ENCODE results near the gene LATS2.
"Not testable (repeated sequence)": the region's sequence is repeated elsewhere in the genome, so short reads cannot be mapped to it uniquely, and the experiment has no call there.

The LATS2 gene

DNA sequence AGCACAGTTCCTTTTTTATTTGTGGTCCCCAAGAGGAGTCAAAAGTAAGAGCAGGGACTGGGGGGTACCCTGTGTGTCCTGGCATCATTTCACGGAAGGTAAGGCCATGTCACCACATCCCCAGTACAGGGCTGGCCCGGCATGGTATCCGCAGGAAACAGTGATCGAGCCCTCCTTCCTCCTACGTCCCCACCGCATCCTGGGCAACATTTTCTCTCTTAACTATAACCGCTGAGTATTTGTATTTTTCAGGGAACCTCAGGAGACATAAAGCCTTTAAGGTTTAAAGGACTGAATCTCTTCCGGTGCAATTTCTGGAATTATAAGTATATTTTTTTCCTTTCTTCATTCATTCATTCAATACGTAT is 13.6 kb upstream of the LATS2 start:
- no peak for DNase-seq

DNA sequence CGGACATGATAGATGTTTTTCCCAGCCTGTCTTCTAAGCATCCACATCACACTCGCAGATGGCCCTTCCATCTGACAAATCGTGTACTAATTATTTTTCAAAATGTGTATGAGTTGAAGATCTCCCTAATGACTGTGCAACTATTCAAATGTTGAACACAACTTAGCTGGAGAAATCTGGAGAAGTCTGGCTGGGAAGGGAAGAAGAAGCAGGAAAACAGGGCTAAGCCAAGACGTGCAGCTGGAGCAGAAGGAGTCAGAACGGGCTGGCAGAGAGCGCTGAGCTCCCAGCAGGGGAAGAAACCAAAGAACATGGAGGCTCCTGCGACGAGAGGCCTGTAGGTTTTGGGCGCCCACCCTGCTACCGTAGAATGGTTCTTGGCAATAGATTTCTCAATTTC is 13.2 kb upstream of the LATS2 start:
- no peak for DNase-seq

DNA sequence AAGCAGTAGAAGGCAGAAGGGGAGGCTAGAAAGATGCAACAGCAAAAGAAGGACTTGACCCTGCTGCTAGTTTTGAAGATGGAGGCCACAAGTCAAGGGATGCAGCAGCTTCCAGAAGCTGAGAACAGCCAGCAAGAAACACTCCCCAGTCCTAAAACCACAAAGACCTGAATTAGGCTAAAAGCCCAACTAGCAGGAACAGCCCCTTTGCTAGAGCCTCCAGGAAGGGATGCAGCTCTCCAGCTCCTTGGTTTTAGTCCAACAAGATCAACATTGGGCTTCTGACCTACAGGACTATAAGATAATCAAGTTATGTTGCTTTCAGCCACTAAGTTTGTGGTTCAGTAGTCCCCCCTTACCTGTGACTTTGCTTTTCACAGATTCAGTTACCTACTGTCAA is 10.5 kb upstream of the LATS2 start:
- no peak for DNase-seq

DNA sequence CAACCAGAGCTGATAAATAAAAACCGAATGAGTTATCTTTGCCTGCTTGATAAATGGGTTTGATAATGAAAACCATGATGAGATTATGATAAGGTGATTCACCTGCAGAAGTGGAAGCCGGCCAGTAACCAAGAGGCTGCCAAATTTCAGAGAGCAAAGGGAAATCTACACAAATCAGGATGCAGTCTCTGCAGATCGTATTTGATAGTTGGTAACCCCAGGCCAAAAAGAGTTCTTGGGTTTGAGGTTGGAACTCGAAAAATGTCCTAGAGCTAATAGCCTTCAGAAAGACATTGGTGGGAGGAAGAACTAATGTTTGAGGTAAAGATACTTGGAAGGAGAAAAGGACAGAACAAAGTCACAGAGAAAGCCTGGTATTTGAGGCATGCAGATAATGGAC is 9.6 kb upstream of the LATS2 start:
- DNase-seq = no peak

DNA sequence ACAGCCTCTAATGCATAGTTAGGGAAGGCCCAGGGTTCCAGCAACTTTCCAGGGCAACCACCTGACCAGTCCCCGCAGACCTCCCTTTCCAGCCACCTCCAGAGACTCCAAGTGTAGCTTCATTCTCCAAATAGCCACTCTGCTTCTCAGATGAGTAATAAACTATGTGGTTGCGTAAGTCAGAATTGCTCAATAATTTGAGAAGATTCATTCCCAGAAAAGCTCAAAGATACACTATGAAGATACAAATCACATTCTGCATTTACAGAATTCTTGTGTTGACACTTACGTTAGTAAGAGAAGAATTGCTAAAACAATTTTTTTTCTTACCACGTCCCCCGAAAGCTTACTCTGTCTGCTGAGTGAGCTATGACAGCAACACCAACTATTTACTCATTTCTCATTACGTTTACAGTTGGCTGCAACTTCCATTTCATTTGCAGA is 8.2 kb upstream of the LATS2 start:
- no peak for DNase-seq

DNA sequence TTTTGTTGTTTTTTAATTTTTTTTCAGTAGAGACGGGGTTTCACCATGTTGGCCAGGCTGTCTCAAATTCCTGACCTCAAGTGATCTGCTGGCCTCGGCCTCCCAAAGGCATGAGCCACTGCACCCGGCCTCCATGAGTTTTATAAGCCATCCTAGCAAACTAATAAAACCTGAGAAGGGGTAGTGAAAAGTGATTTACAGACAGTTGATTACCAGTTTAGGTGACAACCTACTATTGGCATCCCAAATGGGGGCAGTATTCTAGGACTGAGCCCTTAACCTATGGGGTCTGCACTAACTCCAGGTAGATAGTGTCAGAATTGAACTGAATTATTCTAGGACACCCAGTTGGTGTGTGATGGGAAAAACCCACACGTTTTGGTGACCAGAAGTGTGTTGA is 6.5 kb upstream of the LATS2 start:
- no peak for DNase-seq

DNA sequence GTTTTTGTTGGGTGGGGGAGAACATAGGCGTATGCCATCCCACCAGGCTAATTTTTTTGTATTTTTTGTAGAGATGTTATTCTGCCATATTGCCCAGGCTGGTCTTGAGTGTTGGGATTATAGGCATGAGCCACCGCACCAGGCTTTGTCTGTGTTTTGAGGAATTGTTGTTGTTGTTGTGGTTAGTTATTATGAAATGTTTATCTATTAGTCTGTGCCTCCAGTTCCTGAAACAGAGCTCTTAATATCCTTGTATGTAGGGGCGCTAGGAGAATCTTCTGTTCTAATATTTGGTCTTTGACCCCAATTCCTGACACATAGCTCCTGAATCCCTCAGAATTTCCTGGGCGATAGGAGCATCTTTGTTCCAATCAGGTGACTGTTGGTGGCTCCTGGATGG is 5.6 kb upstream of the LATS2 start:
- no peak for DNase-seq

DNA sequence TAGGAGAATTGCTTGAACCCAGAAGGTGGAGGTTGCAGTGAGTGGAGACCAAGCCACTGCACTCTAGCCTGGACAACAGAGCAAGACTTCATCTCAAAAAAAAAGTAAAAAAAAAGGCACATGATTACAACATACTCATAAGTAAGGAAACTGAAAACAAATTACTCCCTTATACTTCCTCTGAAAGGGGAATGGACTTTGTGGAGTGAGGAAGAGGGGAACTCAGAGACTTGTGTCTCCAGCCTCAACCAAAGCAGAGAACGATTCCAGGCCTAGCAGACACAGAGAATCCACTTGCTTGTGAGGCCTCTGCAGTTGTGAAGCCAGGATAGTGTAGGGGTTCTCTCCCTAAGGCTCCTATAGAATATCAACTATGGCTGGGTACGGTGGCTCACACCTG is 4.3 kb upstream of the LATS2 start:
- no peak for DNase-seq

DNA sequence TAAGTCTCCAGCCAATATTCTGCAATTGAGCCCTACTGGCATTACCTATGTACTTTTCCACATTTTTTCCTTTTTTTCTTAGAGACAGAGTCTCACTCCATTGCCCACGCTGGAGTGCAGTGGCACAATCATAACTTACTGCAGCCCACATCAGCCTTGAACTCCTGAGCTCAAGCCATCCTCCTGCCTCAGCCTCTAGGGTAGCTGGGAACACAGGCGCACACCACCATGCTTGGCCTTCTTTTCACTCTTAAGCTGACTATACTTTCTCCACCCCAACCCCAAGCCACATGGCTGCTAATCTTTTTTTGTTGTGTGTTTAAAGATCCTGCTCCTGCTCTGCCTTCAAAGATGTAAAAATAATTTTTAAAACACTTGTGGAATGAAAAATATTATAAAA is 1.6 kb upstream of the LATS2 start:
- DNase-seq = no peak

DNA sequence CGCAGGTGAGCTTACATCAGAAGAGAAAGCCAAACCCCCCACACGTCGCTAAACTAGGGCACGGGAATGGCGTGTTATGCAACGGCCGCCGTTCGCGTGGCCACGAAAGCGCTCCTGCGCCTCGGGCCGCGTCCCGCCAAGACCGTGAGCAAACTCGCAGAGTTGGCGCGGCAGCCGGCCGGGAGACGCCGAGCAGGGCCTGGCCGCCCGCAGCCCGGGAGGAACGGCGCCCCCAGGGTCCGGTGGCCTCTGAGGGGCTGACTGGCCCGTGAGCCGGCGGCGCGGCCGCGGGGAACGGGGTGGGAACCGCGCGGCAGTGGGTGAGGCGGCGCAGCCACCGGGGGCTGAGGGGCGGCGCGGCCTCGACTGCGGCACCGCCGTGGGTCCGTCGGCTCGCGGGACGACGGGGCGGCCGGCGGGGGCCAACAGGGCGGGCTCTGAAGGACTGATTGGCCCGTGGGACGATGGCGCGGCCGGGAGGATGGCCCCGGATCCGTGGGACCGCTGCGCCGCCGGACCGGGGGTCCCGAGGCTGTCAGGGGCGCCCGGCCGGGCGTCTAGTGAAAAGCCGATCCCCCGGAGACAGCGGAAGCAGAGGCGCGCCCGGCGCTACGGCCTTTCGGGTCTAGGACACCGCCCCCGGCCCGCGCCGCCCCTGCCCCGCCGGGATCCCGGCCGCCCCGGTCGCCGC is 903 bp downstream of the LATS2 start:
- DNase-seq = no peak

DNA sequence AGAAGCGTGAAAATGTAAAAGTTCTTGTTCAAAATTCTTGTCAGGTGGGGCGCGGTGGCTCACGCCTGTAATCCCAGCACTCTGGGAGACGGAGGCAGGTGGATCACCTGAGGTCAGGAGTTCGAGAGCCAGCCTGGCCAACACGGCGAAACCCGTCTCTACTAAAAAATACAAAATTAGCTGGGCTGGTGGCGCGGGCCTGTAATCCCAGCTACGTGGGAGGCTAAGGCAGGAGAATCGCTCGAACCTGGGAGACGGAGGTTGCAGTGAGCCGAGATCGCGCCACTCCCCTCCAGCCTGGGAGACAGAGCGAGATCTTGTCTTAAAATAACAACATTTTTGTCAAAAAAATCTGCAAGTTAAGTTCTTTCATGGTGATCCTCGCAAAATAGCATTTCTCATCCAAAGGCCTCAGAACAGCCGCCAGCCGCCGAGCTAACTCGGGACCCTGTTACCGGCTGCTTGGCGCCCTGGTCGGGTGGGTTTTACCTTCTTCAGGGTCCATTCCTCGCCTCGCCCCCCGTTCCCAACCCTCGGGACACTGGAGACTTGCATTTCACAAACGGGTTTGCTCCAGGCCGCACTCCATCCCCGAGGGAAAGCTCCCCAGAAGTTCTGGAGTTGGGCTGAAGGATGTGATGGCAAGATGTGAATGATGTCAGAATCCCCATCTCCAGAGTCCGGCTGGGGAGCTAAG is 1.6 kb downstream of the LATS2 start:
- no peak for DNase-seq

DNA sequence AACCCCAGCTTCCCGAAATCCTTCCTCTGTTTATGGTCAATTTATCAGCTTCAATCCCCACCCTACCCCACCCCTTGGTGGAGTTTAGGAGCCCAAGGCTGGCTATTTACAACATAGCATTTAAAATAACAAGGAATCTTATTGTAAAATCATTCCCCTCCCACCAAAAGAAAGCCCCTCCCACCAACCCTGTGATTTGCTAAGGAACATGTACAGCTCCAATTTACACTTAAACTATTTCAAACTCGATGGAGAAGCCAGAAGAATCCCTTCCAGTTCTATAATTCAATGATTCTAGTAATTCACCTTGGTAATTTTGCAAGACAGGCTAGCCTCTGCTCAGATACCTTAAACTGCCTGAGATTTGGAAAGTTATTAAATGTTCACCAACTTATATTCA is 3.0 kb downstream of the LATS2 start:
- no peak for DNase-seq

DNA sequence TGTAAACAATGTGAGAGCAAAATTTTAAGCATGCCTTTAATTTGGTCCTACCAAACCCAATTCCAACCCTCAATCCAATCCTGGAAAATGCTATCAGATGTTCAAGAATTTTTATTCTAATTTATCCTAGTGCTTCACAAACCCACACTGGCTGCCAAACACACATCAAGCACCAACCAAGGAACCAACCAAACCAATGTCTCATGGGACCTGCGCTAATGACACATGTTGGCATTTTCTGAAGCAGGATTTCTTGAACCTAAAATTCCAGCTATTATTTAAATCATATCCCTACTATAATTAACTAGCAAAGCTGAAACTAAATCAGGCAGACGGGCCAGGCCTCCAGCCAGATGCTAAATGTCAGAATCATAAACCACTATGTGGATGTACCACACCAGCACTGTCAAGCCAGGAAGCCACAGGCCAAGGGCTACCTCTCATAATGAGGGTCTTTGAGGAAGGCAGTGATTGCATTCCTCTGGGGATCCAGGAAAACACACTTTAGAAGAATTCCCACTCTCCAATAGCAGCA is 5.8 kb downstream of the LATS2 start:
- no peak for DNase-seq

DNA sequence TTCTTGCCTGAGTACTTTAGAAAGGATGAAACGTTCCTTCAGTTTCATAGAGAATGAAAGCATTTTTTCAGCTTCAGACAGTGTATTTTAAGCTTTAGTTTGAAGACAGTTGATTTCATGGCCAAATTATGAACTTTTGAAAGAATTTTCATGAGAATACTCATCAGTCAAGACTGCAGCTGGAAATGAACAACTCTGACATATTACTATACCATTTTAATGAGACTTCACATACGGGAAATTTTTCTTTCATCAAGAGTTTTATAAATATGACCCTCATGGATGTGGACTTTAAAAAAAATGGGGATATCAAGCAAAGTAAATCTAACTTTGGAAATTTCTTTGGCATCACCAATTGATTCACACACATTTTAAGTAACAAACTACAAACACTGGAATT is 6.4 kb downstream of the LATS2 start:
- DNase-seq = no peak

DNA sequence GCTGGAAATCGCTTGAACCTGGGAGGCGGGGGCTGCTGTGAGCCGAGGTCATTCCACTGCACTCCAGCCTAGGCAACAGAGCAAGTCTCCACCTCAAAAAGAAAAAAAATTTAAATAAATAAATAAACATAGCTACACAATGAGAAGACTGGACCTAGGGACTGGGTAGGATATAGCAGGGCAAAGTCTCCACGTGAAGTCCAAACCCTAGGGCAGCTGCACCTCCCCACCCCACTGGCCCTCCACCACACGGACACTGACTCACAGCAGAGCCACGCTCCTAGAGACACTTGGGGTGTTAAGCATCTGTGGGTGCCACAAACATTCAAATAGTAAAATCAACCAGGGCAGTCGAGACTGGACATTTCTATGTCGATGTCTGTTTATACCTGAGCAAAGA is 7.1 kb downstream of the LATS2 start:
- no peak for DNase-seq

DNA sequence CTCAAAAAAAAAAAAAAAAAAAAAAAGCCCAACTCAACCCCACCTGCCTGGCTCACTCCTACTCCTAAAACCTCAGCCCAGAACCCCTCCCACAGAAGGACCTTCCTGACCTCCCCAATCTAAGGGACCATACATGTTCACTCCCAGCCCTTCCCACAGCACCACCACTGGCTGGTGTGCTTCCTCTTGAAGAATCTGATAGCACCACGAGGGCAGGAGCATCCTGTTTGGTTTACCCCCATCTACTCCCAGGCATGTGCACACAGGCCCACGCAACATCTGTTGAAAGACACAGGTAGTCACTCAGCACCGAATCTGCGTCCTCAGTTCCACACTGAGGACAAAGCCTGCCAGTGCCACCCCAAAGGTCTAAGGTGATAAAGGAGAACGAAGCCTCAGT is 8.2 kb downstream of the LATS2 start:
- DNase-seq = no peak

DNA sequence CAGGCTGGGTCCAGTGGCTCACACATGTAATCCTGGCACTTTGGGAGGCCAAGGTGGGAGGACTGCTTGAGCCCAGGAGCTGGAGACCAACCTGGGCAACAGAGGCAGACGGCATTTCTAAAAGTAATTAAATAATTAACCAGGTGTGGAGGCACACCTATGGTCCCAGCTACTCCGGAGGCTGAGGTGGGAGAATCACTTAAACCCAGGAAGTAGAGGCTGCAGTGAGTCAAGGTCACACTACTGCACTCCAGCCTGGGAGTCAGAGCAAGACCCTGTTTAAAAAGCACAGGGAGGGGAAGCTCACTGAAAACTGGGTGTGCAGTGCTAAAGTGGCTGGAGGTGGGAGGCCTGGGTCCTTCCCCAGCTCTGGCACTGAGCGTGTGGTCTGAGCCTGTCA is 9.7 kb downstream of the LATS2 start:
- DNase-seq = no peak

DNA sequence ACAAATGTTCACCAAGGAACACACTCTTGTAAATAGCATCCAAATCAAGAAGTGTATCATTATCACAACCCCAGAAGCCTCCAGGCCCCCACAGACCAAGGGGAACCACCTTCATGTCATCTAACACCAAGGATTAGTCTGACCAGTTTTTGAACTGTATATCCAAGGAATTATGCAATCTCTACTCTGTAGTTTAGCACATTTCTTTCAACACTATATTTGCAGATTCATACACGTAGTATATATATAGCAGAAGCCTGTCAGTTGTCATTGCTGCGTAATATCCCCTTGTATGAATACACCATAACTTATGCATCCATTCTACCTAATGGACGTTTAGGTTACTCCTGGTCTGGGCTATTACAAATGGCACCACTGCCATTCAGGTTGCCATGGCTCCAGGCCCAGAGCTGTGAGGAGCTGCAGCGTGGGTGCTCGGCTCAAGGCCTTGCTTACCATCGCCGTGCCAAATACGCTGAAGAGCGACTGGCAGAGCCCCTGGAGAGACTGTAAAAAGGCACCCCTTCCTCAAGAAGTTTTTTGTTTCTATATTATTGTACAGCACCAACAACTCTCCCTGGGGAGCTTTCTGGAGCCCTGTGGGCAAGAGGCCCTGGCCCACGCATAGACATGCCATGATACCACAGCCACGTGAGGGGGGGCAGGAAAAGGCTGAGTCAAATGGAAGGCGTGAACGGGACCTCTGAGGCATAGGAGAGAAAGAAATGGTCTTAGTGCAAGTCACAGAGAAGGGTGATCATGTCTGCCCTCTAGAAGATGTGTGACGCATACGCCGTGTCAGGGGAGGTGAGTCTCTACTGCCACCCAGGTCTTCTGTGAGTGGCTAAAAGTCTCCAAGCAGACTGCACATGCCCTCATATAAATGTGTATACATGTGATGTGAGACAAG is 10.8 kb downstream of the LATS2 start:
- DNase-seq = no peak

DNA sequence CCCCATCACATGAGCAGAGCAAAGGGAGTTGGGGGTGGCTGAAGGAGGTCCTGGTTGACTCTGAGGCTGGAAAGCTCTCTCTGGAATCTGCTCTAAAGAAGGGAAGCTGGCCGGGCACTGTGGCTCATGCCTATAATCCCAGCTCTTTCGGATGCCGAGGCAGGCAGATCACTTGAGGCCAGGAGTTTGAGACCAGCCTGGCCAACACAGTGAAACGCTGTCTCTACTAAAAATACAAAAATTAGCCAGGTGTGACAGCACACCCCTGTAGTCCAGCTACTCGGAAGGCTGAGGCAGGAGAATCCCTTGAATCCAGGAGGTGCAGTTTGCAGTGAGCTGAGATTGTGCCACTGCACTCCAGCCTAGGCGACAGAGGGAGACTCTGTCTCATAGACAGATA is 11.7 kb downstream of the LATS2 start:
- DNase-seq = not testable (repeated sequence)

DNA sequence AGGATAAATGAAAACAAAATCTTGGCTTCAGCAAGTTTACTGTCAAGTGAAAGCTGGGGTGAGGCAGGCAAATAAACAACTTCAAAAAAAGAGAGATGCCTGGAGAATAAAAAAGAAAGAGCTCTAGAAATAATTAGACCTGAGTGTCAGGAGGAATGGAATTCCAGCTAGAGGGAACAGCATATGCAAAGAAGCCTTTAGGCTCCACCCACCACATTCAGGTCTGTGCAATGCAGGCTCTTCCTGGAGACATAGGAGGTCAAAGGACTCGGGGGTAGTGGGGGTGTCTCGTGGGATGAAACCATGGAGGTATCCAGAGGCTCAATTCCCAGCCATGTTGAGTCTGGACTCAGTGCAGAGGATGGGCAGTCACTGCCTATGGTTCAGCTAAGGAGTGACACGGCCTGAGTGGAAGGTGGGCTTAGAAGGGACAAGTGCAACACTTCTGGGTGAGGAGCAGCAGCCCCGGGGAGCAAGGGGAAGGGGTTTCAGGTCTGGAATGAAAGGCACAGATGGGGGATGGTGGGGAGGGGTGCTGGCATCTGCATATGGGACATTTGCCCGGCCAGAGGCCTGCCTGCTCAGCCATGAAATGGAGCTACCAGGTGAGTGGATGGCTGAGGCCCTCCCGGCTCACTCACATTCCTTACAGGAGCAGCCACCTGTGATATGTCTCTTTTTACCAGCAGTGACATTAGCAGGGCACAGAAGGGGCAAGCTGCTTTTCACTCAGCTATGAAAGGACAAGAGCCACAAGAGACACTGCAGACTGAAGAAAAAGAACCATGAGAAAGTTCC is 12.3 kb downstream of the LATS2 start:
- no peak for DNase-seq

DNA sequence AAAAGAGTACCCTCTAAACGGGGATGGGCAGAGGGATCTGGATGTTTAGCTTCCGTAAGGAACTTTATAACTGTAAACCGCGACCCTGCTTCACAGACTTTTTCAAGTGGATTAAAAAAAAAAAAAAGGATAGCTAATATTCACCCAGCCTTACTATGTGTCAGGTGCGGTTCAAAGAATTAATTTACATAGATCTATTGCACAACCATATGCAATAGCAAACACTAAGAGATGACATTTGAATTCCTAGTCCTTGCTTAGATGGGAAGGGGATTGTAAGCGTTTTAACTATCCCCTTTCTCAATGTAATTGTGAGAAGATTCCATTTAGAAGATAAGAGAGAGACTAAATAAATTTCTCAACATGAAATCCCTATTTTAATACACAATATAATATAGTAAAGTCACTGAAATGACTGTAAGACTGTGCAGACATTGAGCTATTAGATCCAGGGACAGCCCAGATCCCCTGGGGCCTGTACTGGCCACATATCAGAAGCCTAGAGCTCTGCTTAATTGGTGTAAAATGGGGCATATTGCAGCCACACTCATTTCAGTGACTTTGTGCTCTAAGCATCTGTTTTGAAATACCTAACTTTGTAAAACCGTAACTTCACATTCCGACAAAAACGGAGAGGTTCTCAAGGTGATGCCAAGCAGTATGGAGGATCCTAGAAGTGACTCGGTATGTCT is 13.6 kb downstream of the LATS2 start:
- no peak for DNase-seq

DNA sequence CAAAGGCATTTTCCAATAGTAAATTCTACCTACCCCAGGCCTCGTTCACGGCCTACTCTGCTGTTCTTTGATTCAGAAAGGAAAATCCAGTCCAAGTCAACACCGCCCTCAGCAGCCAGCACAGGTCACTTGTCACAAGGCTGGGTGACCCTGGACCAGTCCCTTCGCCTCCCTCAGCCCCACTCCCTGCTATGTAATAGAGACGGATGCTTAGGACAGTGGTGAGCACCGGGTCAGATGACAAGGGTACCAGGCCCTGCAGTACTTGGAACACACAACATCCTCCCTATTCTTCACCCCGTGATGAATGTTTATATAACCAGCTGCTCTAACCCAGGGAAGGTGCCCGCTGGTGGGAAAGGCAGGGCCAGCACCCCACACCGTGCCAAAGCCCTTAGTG is 14.3 kb downstream of the LATS2 start:
- no peak for DNase-seq
